ENCODE measurements around the gene HERC3.

The HERC3 gene

DNA sequence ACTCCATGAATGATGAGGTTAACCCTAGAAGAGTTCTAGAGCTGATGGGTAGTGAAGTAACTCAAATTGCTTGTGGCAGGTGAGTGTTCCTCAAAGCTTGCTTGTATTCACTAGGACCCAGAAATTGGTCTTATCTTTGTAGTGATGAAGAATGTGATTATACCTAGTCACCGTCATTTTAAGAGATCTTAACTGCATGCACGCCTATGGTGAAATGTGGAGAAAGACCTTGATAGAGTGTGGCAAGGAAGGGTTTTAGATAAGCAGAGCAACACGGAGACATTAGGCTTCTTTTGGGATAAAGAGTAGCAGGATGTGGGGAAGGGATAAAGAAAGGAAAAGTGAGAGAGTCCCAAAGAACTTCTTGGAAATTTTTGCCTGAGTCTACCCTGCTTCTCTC lies 62.9 kb downstream of the HERC3 start:
- H3K4me3 ChIP-seq (ENCODE audit: low read depth, low read length), result no peak overlapping the region
- TF ChIP-seq, protein P1, sequence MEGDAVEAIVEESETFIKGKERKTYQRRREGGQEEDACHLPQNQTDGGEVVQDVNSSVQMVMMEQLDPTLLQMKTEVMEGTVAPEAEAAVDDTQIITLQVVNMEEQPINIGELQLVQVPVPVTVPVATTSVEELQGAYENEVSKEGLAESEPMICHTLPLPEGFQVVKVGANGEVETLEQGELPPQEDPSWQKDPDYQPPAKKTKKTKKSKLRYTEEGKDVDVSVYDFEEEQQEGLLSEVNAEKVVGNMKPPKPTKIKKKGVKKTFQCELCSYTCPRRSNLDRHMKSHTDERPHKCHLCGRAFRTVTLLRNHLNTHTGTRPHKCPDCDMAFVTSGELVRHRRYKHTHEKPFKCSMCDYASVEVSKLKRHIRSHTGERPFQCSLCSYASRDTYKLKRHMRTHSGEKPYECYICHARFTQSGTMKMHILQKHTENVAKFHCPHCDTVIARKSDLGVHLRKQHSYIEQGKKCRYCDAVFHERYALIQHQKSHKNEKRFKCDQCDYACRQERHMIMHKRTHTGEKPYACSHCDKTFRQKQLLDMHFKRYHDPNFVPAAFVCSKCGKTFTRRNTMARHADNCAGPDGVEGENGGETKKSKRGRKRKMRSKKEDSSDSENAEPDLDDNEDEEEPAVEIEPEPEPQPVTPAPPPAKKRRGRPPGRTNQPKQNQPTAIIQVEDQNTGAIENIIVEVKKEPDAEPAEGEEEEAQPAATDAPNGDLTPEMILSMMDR (conservative IDR thresholded peaks at IDR 0.05; ENCODE audit: low read depth, low read length), result no peak
- no peak for DNase-seq (ENCODE audit: low read depth)

DNA sequence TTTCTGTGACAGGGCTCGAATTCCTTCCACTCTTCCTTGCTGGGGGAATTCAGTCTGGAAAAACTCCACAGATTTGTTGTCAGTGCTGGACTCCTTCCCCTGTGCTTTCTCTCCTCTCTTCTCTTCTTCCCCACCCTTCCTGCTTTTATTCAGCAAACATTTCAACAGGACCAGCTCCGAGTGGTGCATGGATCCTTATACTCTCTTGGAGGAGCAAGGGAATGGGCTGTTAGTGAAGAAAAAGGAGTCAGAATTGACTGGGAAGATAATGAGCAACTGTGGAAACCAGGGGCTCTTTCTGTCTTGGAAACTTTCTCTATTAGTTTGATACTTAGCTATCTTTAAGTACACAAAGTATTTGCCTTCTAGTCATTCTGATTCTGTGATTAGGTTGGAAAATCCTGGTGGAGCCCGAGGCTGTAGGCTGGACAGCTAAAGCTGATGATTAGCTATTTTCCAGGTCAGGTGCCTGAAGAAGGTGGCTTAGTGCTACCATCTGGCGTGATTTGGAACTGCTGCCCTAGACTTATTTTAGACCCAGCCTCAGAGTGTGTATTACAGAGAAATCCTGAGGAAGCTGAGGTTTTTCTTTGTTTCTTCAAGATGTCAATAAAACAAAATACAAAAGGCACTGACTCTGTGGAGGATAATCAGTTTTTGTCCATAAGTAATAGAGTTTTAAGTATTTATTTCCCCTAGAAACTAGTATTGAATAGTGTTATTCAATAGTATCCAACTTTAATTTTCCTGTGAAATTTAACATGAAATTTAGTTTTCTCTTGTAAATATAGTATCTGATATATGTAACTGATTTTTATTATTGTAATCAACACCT lies 67.0 kb downstream of the HERC3 start:
- H3K4me3 ChIP-seq (ENCODE audit: low read depth, low read length), result no peak overlapping the region
- peak; percentile 86 for DNase-seq (ENCODE audit: low read depth)
- TF ChIP-seq, protein P1 (conservative IDR thresholded peaks at IDR 0.05; ENCODE audit: low read depth, low read length), result peak; percentile 90

DNA sequence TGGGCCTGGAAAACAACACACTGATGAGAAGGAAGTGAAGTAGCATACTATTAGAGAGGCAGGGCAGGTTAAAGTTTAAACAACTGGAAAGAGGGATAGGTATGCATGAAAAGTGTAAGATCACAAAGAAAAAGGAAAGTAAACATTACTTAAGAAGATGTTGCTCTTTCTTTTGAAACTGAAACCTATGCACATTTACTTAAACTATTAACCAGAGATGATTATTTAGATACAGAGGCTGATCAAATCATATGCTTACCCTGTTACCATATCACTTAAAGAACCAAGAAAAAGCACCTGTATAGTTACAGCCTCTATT lies 67.6 kb downstream of the HERC3 start:
- no peak overlapping the region for H3K4me3 ChIP-seq (ENCODE audit: low read depth, low read length)
- DNase-seq (ENCODE audit: low read depth), result no peak
- TF ChIP-seq, protein P1 (conservative IDR thresholded peaks at IDR 0.05; ENCODE audit: low read depth, low read length), result no peak

GRCh38 chr4:88660446-88661294 lies 68.4 kb downstream of the HERC3 start:
- peak; percentile 34 for DNase-seq (ENCODE audit: low read depth)
- TF ChIP-seq, protein P1 (conservative IDR thresholded peaks at IDR 0.05; ENCODE audit: low read depth, low read length), result no peak
- H3K4me3 ChIP-seq (ENCODE audit: low read depth, low read length), result no peak overlapping the region

- TF ChIP-seq, protein P1 (conservative IDR thresholded peaks at IDR 0.05; ENCODE audit: low read depth, low read length), result no peak
- H3K4me3 ChIP-seq (ENCODE audit: low read depth, low read length), result no peak overlapping the region
- DNase-seq (ENCODE audit: low read depth), result peak; percentile 72
These were observed 69.5 kb downstream of the HERC3 start for GRCh38 chr4:88661739-88662138.

DNA sequence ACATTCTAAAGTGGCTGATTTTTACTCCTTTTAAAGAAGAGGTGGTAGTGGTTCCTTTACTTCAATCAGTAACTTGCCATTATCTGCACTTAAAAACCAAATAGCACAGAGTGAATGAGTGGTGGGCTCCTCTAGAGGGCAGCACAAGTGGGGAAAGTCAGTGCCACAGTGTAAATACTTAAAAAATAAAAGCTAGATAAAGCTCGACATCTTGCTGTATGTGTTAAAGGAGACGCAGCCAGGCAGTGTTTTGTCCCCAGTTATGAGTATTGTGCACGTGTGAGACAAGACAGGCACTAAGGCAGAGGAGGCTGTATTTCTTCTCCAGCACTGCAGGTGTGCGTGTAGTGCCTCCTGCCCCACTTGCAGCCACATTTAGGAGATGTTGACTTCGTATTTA lies 80.7 kb downstream of the HERC3 start:
- DNase-seq (ENCODE audit: low read depth), result peak; percentile 75
- TF ChIP-seq, protein P1 (conservative IDR thresholded peaks at IDR 0.05; ENCODE audit: low read depth, low read length), result peak; percentile 89
- no peak overlapping the region for H3K4me3 ChIP-seq (ENCODE audit: low read depth, low read length)

Data from choroid plexus epithelial cell (primary cell).